ENCODE results near the gene CEP131.

DNA sequence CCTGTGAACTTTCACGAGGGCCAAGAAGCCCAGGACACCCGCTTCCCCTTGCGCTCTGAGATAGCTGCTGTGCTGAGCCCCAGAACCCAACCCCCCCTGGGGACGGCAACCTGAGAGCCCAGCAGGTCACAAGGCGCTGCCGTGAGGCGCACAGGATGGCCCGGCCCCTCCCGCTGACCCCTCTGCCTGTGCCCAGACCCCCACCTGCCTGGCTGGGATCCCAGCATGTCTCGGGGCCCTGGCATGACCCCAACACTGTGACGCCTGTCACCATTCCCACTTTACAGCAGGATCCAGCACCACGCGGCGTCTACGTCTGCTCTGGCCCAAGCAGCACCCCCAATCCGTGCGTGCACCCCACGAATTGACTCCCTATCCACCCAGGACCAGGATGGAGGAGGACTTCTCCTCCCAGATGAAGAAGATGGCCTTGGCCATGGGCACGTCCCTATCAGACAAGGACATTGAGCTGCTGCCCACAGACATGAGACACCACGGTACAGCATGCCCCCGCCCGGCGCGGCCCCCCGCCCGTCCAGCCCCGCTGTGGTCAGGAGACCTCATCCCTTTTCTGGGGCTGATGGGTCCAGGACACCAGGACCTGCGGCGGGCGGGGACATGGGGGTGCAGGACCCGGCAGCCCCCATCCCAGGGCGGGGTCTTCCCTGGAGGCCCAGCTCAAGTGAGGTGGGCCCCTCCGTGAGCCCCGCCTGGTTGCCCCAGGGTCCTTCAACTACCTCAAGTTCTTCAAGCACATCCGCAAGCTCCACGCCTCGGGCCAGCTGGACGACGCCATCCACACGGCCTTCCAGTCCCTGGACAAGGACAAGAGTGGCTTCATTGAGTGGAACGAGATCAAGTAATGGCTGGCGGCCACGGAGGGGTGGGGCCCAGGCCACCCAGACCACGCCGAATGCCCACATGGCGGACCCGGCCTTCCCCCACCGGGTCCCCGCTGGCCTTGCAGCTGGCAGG, 41.6 kb downstream of the CEP131 start:
- TF ChIP-seq HEYL (CRISPR knock-in tag; IDR thresholded peaks at IDR 0.05), result no peak
- TF ChIP-seq POLR2A (IDR thresholded peaks at IDR 0.05; ENCODE audit: low read length), result no peak
- no peak for TF ChIP-seq RAD21 (conservative IDR thresholded peaks at IDR 0.05 in 1 of 2, IDR thresholded peaks at IDR 0.05 in 1 of 2)
- TF ChIP-seq, protein P1, sequence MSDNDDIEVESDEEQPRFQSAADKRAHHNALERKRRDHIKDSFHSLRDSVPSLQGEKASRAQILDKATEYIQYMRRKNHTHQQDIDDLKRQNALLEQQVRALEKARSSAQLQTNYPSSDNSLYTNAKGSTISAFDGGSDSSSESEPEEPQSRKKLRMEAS (IDR thresholded peaks at IDR 0.05), result no peak
- TF ChIP-seq CBX8 (IDR thresholded peaks at IDR 0.05), result no peak
- TF ChIP-seq, protein P2, sequence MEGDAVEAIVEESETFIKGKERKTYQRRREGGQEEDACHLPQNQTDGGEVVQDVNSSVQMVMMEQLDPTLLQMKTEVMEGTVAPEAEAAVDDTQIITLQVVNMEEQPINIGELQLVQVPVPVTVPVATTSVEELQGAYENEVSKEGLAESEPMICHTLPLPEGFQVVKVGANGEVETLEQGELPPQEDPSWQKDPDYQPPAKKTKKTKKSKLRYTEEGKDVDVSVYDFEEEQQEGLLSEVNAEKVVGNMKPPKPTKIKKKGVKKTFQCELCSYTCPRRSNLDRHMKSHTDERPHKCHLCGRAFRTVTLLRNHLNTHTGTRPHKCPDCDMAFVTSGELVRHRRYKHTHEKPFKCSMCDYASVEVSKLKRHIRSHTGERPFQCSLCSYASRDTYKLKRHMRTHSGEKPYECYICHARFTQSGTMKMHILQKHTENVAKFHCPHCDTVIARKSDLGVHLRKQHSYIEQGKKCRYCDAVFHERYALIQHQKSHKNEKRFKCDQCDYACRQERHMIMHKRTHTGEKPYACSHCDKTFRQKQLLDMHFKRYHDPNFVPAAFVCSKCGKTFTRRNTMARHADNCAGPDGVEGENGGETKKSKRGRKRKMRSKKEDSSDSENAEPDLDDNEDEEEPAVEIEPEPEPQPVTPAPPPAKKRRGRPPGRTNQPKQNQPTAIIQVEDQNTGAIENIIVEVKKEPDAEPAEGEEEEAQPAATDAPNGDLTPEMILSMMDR (IDR thresholded peaks at IDR 0.05), result no peak
- TF ChIP-seq, protein P3, sequence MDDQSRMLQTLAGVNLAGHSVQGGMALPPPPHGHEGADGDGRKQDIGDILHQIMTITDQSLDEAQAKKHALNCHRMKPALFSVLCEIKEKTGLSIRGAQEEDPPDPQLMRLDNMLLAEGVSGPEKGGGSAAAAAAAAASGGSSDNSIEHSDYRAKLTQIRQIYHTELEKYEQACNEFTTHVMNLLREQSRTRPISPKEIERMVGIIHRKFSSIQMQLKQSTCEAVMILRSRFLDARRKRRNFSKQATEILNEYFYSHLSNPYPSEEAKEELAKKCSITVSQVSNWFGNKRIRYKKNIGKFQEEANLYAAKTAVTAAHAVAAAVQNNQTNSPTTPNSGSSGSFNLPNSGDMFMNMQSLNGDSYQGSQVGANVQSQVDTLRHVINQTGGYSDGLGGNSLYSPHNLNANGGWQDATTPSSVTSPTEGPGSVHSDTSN (IDR thresholded peaks at IDR 0.05), result no peak
- no peak for TF ChIP-seq RCOR1 (IDR thresholded peaks at IDR 0.05; ENCODE audit: low read depth, low read length)
- no peak for TF ChIP-seq EP300 (IDR thresholded peaks at IDR 0.05)
- no peak for TF ChIP-seq POLR2AphosphoS2 (conservative IDR thresholded peaks at IDR 0.05; ENCODE audit: low read length)

Data from A549 (cell line).